GM18951 (cell line): ENCODE measurements around the gene KCNIP4.

Experiments used
- POLR2A ChIP-seq: IDR thresholded peaks from 4 replicates; pipeline ENCODE4 v1.6.1; 2011; ENCODE audit warnings: mild to moderate bottlenecking; ENCODE audit not compliant: insufficient read length, insufficient read depth; ENCODE audit errors: extremely low read depth
- in situ Hi-C: fragments of 300-500 bp; cut with MboI; formaldehyde crosslinking; loops from one replicate; pipeline ENCODE4 v1.12.0; 2022; ENCODE audit warnings: low sequenced_read_pairs, mixed read lengths, inconsistent platforms; ENCODE audit not compliant: unreplicated experiment

Gene KCNIP4

GRCh38 chr4:21848021-21848420 lies 100.6 kb downstream of the KCNIP4 start:
- no peak for TF ChIP-seq POLR2A
- in situ Hi-C loops = no loop called here

GRCh38 chr4:21845663-21846062 lies 102.9 kb downstream of the KCNIP4 start:
- in situ Hi-C loops = no loop called here
- no peak for TF ChIP-seq POLR2A

- in situ Hi-C loops = no loop called here
- TF ChIP-seq POLR2A = no peak
These were observed 112.9 kb downstream of the KCNIP4 start for GRCh38 chr4:21835712-21836111.

GRCh38 chr4:21830272-21830671 lies 118.3 kb downstream of the KCNIP4 start:
- in situ Hi-C loops = no loop called here
- no peak for TF ChIP-seq POLR2A

GRCh38 chr4:21827575-21827974 lies 121.0 kb downstream of the KCNIP4 start:
- in situ Hi-C loops = no loop called here
- TF ChIP-seq POLR2A = no peak

- no peak for TF ChIP-seq POLR2A
- in situ Hi-C loops = no loop called here
These were observed 122.5 kb downstream of the KCNIP4 start for GRCh38 chr4:21826071-21826470.

- no peak for TF ChIP-seq POLR2A
- in situ Hi-C loops = no loop called here
These were observed 129.5 kb downstream of the KCNIP4 start for GRCh38 chr4:21819086-21819485.

GRCh38 chr4:21815651-21816377 lies 132.8 kb downstream of the KCNIP4 start:
- TF ChIP-seq POLR2A = no peak
- in situ Hi-C loops = no loop called here

GRCh38 chr4:21811565-21811964 lies 137.0 kb downstream of the KCNIP4 start:
- in situ Hi-C loops = no loop called here
- no peak for TF ChIP-seq POLR2A

GRCh38 chr4:21806991-21807390 lies 141.6 kb downstream of the KCNIP4 start:
- no peak for TF ChIP-seq POLR2A
- in situ Hi-C loops = no loop called here

GRCh38 chr4:21802406-21802805 lies 146.2 kb downstream of the KCNIP4 start:
- no peak for TF ChIP-seq POLR2A
- in situ Hi-C loops = no loop called here

GRCh38 chr4:21801661-21802385 lies 146.7 kb downstream of the KCNIP4 start:
- in situ Hi-C loops = no loop called here

GRCh38 chr4:21795091-21795490 lies 153.5 kb downstream of the KCNIP4 start:
- no peak for TF ChIP-seq POLR2A
- in situ Hi-C loops = loop anchor here (25.0 kb wide), 2 partner anchors 592 to 892 kb away; partner anchors contain the start of gene GBA3

More at GRCh38 chr4:21801661-21802385, 146.7 kb downstream of the KCNIP4 start:
- TF ChIP-seq POLR2A = no peak

GRCh38 chr4:21792736-21793135 lies 155.8 kb downstream of the KCNIP4 start:
- in situ Hi-C loops = loop anchor here (25.0 kb wide), 2 partner anchors 595 to 895 kb away; partner anchors contain the start of gene GBA3
- no peak for TF ChIP-seq POLR2A
